Endodermal cell (in vitro differentiated cells): ENCODE results near the gene WDR27. TPM values are rescaled to one million over a fixed set of nuclear protein-coding genes. Genes with fewer than 3 reads are reported as not detected.
A peak's percentile ranks its signal among the peaks of the same experiment; 100 is the strongest.

Experiments
- DNase-seq: peaks from one replicate; pipeline ENCODE4 v3.0.0-alpha.2; 2017
- H3K27ac ChIP-seq: 2 replicates; pipeline ENCODE4 v1.5.1; 2013; ENCODE audit warnings: mild to moderate bottlenecking, low read depth, low read length, moderate library complexity
- H3K27me3 ChIP-seq: 2 replicates; pipeline ENCODE4 v1.6.1; 2013; ENCODE audit warnings: mild to moderate bottlenecking, low read length, moderate library complexity; ENCODE audit not compliant: insufficient read depth, control insufficient read depth, poor library complexity, severe bottlenecking
- H3K36me3 ChIP-seq: 2 replicates; pipeline ENCODE4 v1.7.0; 2013; ENCODE audit warnings: mild to moderate bottlenecking, low read length, moderate library complexity; ENCODE audit not compliant: control insufficient read depth, insufficient read depth
- H3K4me1 ChIP-seq: one replicate; pipeline ENCODE4 v1.7.0; 2013; ENCODE audit warnings: low read length; ENCODE audit not compliant: control insufficient read depth, insufficient read depth
- H3K4me3 ChIP-seq: 2 replicates; pipeline ENCODE4 v1.5.1; 2013; ENCODE audit warnings: mild to moderate bottlenecking, low read length, moderate library complexity
- H3K9ac ChIP-seq: 2 replicates; pipeline ENCODE4 v1.6.1; 2013; ENCODE audit warnings: mild to moderate bottlenecking, low read length, moderate library complexity; ENCODE audit not compliant: poor library complexity, severe bottlenecking; ENCODE audit errors: extremely low read depth
- H3K9me3 ChIP-seq: 2 replicates; pipeline ENCODE4 v1.6.1; 2013; ENCODE audit warnings: mild to moderate bottlenecking, low read length, moderate library complexity; ENCODE audit not compliant: control insufficient read depth
- H3K27ac Mint-ChIP-seq: 2 replicates; pipeline ENCODE4 v1.8.0; 2020; ENCODE audit warnings: mixed read lengths
- H3K27me3 Mint-ChIP-seq: 2 replicates; pipeline ENCODE4 v1.8.0; 2021; ENCODE audit warnings: mild to moderate bottlenecking, mixed read lengths; ENCODE audit not compliant: insufficient read depth
- H3K36me3 Mint-ChIP-seq: 2 replicates; pipeline ENCODE4 v1.8.0; 2020; ENCODE audit warnings: low read depth, mixed read lengths
- H3K4me1 Mint-ChIP-seq: 2 replicates; pipeline ENCODE4 v1.8.0; 2020; ENCODE audit warnings: mixed read lengths
- H3K4me3 Mint-ChIP-seq: 2 replicates; pipeline ENCODE4 v1.8.0; 2020; ENCODE audit warnings: mild to moderate bottlenecking, moderate library complexity, mixed read lengths
- H3K9me3 Mint-ChIP-seq: 2 replicates; pipeline ENCODE4 v1.8.0; 2020; ENCODE audit warnings: mild to moderate bottlenecking, mixed read lengths
- WGBS, 2 experiments: methylation state at CpG; one replicate each; pipeline versions ENCODE4 v1.1.5 to v1.1.7; 2013; ENCODE audit warnings: missing lambda C conversion rate in 2 of 2, mixed read lengths in 1 of 2; ENCODE audit not compliant: insufficient coverage in 1 of 2, insufficient read length in 1 of 2; 5-methylcytosine and 5-hydroxymethylcytosine counted together
- total RNA-seq, 2 donors: library from RNA; stranded (reverse); fragmentation: NEBNext Ultra II Directional in 1 of 2; extraction: Animal tissue kit (Norgen Biotek cat#: 25700) in 1 of 2; gene quantifications; 2 replicates in 1 of 2; 3 replicates in 1 of 2; pipeline ENCODE4 v1.2.1, GENCODE V29; 2021
- TF ChIP-seq, protein P1 (sequence below): fragments of 200-600 bp; sonication (generic); conservative IDR thresholded peaks from 2 replicates; pipeline ENCODE4 v1.5.0; 2021; ENCODE audit warnings: antibody characterized with exemption, mild to moderate bottlenecking

WDR27 gene
- total RNA-seq, 2 donors from 2014 or later = 94.4 to 110 TPM

DNA sequence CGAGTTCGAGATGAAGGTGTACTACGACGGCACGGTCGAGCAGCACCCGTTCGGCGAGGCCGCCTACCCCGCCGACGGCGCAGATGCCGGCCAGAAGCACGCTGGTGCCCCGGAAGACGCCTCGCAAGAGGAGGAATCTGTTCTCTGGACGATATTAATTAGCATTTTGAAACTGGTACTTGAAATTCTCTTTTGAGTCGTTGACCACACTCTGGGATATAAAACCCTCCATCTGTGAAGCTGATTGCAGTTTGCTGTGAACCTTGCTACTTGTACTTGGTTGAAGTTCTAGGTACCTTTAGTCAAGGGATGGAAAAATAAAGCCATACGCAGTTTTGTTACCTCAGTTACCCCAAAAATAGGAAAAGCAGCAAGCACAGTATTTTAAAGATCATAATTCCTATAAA lies 1.0 kb upstream of the WDR27 start:
- Mint-ChIP-seq H3K27ac (peak overlapping the region; percentile 85), H3K27me3 (no peaks in the 10 kb centered on the region), H3K9me3 (peaks cover under 1% of the 10 kb centered on the region), H3K36me3 (peaks cover 26% of the 10 kb centered on the region), H3K4me1 (peaks cover 28% of the 10 kb centered on the region), H3K4me3 (peak overlapping the region; percentile 91)
- Histone ChIP-seq H3K9me3 (peaks cover 5% of the 10 kb centered on the region), H3K27me3 (no peaks in the 10 kb centered on the region), H3K4me1 (peaks cover 11% of the 10 kb centered on the region), H3K4me3 (peak overlapping the region; percentile 95), H3K9ac (peak overlapping the region; percentile 83), H3K27ac (peak overlapping the region; percentile 90), H3K36me3 (peaks cover 58% of the 10 kb centered on the region)
- DNase-seq = no peak
- WGBS, 2 experiments = 7 to 8% methylated on average over 9 to 22 of the region's 22 CpGs
- TF ChIP-seq, protein P1, sequence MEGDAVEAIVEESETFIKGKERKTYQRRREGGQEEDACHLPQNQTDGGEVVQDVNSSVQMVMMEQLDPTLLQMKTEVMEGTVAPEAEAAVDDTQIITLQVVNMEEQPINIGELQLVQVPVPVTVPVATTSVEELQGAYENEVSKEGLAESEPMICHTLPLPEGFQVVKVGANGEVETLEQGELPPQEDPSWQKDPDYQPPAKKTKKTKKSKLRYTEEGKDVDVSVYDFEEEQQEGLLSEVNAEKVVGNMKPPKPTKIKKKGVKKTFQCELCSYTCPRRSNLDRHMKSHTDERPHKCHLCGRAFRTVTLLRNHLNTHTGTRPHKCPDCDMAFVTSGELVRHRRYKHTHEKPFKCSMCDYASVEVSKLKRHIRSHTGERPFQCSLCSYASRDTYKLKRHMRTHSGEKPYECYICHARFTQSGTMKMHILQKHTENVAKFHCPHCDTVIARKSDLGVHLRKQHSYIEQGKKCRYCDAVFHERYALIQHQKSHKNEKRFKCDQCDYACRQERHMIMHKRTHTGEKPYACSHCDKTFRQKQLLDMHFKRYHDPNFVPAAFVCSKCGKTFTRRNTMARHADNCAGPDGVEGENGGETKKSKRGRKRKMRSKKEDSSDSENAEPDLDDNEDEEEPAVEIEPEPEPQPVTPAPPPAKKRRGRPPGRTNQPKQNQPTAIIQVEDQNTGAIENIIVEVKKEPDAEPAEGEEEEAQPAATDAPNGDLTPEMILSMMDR = no peak

DNA sequence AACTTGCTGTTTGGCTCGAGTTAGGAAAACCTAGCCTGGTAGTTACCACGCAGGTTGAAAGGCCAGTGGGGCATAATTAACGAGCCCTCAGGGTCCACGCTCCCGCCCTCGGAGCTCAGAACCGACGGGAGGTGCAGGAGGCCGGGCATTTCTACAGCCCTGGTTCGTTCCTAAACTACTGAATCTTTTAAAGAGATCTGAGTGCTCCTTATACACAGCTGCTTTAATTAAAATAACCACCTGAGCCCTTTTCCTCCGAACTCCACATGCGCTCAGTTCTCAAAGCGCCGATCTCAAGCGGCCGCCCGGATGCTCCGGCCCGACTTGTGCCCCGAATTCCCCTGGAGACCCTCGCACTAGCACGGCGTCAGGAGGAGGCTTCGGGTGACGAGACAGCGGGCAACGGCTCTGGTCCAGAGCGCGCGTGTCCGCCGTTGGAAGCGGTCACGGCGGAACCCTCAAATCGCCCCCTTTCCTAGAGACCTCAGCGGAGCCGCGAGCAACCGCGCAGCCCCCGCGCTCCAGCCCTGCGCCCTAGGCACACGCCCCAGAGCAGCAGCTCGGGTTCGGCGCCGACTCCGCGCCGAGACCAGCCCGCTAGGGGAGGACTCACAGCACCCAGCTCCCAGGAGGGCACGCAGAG lies 397 bp downstream of the WDR27 start:
- Histone ChIP-seq H3K27ac (peak overlapping the region; percentile 58), H3K27me3 (no peaks in the 10 kb centered on the region), H3K4me3 (peak overlapping the region; percentile 95), H3K36me3 (peaks cover 65% of the 10 kb centered on the region), H3K4me1 (peaks cover 11% of the 10 kb centered on the region), H3K9me3 (peaks cover 19% of the 10 kb centered on the region), H3K9ac (peak overlapping the region; percentile 83)
- TF ChIP-seq, protein P1 = no peak
- 0% methylated on average over 27 to 54 of the region's 54 CpGs for WGBS, 2 experiments
- peak overlapping the region; percentile 96 for H3K27ac Mint-ChIP-seq
- peaks cover 37% of the 10 kb centered on the region for H3K36me3 Mint-ChIP-seq
- H3K4me1 Mint-ChIP-seq = peaks cover 28% of the 10 kb centered on the region
- no peak for DNase-seq
- no peaks in the 10 kb centered on the region for H3K27me3 Mint-ChIP-seq
- H3K4me3 Mint-ChIP-seq = peak overlapping the region; percentile 91
- peaks cover 11% of the 10 kb centered on the region for H3K9me3 Mint-ChIP-seq

- Histone ChIP-seq H3K4me3 (peak overlapping the region; percentile 95), H3K4me1 (peaks cover 11% of the 10 kb centered on the region), H3K27me3 (no peaks in the 10 kb centered on the region), H3K9ac (peak overlapping the region; percentile 24), H3K27ac (no peak overlapping the region), H3K9me3 (peaks cover 30% of the 10 kb centered on the region), H3K36me3 (peaks cover 64% of the 10 kb centered on the region)
- no peak for DNase-seq
- no peaks in the 10 kb centered on the region for H3K27me3 Mint-ChIP-seq
- H3K4me1 Mint-ChIP-seq = peaks cover 28% of the 10 kb centered on the region
- H3K27ac Mint-ChIP-seq = peak overlapping the region; percentile 32
- H3K9me3 Mint-ChIP-seq = peaks cover 20% of the 10 kb centered on the region
- TF ChIP-seq, protein P1 = no peak
- peak overlapping the region; percentile 91 for H3K4me3 Mint-ChIP-seq
- WGBS, 2 experiments = 68 to 78% methylated on average over 1 to 5 of the region's 5 CpGs
- H3K36me3 Mint-ChIP-seq = peaks cover 44% of the 10 kb centered on the region
These were observed 1.5 kb downstream of the WDR27 start for GRCh38 chr6:169700296-169700695.
